Fibroblast of skin of left biceps (primary cell): ENCODE measurements around the gene DUSP10.
A peak's percentile ranks its signal among the peaks of the same experiment; 100 is the strongest.

Experiments used
- DNase-seq, 2 experiments: peaks; one replicate each; pipeline ENCODE4 v3.0.0-alpha.2; 2013; ENCODE audit warnings: low read depth in 2 of 2

Gene DUSP10

GRCh38 chr1:221732052-221732451 is 9.8 kb downstream of the DUSP10 start:
- no peak for DNase-seq

- DNase-seq = no peak
These were observed 12.0 kb downstream of the DUSP10 start for GRCh38 chr1:221729771-221730330.

DNA sequence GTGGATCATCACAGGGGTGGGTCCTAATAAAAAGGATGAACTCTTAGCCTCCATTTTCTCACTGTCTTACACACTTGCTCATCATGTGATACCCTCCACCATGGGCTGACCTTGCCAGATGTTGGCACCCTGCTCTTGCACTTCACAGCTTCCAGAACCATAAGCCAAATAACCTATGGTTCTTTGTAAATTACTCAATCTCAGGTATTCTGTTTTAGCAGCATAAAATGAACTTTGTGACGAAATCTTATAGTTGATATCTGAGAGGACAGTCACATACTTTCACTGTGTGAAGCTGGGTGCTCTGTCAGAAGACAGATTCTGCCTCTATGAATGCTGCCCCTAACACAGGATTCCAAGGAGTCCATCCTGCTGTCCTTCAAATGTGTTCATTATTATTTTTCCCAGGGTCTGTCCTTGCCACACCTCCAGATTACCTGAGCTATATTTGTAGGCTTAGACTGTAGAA is 13.8 kb downstream of the DUSP10 start:
- DNase-seq = no peak

DNA sequence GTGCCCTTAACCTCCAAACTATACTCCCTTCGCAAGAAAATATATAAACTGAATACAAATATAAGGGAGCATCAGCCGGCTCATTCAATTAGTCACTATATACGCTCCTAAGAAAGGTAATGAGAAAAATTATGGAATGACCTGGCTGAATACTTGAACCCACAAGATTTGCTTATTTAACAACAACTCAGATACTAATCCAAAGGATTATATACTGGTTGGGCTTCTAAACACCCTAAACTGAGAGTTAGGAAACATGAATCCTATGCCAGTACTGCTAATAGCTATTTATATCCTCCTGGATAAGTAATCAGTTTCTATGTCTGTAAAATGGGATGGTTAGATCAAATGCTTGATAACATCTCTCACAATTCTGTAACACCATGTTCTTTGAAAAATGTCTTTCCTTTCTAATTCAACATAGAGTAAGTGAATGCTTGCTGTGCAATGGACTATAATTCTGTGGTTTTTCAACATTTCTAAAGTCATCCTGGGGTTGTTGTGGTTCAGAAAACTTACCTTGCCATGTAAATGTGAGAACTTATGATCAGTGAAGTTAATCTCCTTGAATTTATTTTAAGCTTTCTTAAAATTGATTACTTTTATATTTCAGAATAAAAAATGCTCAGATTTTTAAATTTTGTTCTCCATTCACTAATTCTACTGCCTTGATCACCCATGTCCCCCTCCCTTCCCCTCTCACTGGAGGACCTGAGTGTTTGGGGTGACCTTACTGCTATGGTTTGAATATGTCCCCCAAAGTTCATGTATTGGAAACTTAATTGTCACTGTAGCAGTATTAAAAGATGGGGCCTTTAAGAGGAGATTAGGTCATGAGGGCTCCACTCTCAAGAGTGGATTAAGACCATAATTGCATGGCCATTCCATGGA is 14.5 kb downstream of the DUSP10 start:
- no peak for DNase-seq

DNA sequence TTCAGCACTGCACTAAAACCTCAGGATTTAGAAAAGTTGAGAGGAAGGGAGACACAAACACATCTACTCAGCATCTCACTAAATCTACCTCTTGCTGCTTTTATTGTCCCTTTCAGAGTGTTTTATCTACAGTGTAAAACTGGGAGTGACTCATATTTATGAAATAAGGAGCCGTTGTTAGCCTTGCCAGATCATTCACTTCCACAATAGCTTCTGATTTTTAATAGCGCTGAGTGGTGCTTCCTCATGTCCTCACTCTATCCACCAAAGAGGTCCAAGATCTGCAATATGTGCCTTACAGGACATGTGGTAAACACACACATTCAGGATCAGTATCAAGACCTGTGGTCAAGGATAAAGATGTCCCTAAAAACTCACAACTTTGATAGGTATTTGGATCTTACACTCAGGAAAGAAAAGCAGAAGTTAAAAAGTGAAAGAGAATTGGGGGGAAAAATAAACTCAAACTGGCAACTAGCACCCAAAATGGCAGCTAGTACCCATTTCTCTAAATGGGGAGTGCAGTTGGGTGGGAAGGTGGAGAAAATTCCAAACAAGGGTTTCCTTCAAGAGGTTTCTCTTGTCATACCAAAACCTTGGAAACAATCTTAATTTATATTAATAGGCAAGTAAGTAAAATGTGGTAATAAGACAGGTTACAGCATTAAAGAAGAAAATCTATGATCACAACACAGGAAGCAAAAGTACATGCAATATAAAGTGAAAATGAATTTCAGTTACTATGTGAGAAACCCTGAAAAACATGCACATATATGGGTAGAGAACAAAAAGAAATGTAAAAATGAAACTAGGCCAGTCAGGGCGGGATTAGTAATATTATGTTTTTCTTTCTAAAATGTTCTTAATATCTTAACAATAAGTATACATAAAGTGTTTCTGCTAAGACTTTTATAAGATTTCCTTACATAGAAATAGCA is 15.9 kb downstream of the DUSP10 start:
- no peak for DNase-seq

DNA sequence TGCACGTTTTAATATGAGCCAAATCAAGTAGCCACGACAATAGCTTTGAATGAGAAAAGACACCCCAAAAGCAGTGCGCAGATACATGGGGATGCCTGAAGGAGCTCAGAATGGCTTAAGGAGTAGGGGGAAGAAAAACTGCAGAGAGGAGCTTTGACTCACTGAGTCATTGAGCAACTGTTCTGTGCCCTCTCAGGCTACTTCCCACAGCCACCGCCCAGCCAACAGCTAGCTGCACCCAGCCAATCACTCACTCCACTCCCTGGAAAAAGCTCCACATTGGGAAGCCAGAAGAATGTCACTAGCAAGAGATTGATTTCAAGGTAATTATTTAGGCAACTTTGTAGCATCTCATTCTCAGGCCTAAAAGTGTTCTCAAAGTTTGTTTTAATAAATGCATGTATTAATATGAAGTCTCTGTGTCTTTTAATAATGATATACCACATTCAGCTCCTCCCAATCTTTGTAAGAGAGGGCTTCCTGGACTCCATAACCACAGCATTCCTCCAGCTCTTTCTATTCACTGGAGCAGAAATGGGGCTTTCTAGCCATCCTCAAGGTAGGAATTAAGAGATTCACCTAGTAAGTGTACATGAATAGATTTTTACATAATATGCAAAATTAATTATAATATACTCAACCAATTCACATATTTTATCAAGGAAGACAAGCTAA is 16.8 kb downstream of the DUSP10 start:
- no peak for DNase-seq

DNA sequence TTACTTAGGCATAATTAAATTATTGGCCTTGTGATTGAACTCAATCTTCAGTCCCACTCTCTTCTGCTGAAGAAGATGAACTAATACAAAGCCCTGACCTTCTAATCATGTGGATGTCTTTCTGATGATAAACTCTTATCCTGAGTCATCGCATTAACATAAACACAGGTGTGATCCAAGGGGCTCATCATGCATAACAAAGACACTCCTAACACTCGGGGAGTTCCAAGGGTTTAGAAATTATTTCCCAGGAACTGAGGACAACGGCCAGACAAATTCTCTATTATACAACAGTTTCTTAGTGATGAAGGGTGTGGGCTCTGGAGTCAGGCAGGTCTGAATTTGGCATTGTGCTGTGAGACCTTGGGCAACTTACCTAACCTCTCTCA is 18.0 kb downstream of the DUSP10 start:
- no peak for DNase-seq

GRCh38 chr1:221723018-221723847 is 18.7 kb downstream of the DUSP10 start:
- DNase-seq = no peak

- DNase-seq = no peak
These were observed 19.5 kb downstream of the DUSP10 start for GRCh38 chr1:221722254-221723017.

GRCh38 chr1:221720545-221720944 is 21.3 kb downstream of the DUSP10 start:
- DNase-seq = no peak

- no peak for DNase-seq
These were observed 21.9 kb downstream of the DUSP10 start for GRCh38 chr1:221719987-221720386.

DNA sequence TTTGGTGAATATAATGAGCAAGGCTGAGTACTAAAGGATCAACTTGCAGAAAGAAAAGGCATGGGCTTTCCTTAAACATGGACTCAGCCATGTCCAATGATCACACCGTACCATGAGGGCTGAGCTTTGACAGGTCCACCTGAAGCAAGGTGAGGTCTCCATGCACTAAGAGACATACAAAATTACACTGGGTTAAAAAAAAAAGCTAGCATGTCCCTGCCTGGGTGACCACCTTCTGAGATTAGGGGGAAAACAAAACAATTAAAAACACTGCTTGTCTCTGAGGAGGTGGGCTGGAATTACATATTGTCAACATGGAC is 22.7 kb downstream of the DUSP10 start:
- DNase-seq = no peak

DNA sequence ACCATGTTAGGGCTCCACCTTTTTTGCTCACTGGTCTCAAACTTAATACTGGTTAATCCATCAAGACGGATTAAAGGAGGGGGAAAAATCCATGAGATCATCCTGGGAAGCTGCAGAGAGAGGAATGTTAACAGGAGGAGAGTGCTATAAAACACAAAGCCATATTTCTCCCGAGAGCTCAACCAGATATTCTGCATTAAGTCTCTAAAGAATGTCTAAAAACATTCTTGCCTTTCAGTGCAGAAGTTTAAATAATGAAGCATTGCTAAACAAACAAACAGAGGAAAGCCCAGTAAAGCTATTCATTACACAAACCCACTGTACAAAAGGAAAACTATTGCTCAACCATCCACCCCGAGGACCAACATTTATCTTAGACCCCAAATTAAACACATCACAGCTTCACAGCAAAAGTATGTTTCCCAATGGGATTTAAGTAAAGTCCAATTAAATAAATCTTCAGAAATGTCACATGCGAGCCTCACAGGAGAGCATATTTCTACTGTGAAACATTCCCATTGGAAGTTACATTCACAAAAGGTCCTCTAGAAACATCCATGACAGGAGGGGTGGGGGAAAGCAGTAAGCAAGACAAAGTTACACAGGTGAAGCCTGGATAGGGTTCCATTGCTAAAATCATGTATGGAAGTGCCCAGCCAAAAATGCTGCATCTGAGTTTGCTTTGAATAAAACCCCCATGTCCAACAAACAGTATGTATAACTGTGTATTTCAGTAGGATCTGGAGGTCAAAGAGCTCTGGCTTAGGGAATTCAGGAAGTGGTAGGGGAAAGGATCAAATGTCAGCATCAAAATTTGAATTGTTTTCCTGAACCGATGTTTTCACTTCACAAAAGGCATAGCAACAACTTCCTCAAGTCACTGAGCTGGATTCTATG is 23.3 kb downstream of the DUSP10 start:
- DNase-seq = peak; percentile 98 to 99

- DNase-seq = no peak
These were observed 24.4 kb downstream of the DUSP10 start for GRCh38 chr1:221717485-221717853.

- no peak for DNase-seq
These were observed 25.0 kb downstream of the DUSP10 start for GRCh38 chr1:221716713-221717484.

- DNase-seq = no peak
These were observed 26.3 kb downstream of the DUSP10 start for GRCh38 chr1:221715321-221716169.
